IPS-NIHi7 (cell line): ENCODE data around the gene TK1.
"Not testable (repeated sequence)": the region's sequence is repeated elsewhere in the genome, so short reads cannot be mapped to it uniquely, and the experiment has no call there.

Experiments
- DNase-seq: peaks from one replicate; pipeline ENCODE4 v3.0.0; 2012; ENCODE audit warnings: mixed read lengths; ENCODE audit errors: extremely low spot score

Gene TK1

DNA sequence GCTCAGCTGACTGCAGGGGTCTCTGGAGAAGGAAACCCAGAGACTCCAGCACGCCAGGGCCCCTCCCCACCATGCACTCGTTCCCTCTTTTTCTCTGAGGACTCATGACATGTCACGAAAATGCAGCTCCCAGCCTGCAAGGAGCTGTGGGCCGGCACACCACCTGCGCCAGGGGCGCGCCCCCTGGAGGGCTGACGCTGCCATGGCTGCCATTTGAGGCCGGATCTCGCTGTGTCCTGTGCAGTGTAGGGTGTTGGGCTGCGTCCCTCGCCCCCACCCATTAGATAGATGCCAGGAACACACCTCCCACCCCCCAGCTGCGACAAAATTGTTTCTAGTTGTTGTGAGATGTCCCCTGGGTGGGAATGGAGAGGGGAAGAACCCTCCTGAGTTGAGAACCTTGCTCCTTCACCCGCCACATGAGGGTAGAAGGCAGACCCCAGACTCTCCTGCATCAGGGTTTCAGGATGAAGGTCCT lies 10.3 kb downstream of the TK1 start:
- peak; percentile 83 for DNase-seq

DNA sequence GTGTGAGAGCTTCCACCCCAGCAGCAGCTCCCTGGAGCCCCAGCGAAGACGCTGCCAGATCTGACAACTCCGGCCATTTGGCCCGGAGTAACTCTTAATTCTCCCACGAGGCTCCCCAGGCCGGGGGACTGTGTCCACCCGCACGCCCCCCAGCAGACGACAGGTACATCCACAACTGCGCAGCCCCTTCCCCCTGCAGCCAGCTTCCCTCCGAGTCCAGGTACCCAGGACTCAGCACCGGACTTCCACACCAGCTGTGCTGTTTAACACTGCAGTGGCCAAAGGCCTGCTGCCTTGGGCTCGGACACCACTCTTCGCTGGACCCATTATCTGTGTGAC lies 11.2 kb downstream of the TK1 start:
- no peak for DNase-seq

DNA sequence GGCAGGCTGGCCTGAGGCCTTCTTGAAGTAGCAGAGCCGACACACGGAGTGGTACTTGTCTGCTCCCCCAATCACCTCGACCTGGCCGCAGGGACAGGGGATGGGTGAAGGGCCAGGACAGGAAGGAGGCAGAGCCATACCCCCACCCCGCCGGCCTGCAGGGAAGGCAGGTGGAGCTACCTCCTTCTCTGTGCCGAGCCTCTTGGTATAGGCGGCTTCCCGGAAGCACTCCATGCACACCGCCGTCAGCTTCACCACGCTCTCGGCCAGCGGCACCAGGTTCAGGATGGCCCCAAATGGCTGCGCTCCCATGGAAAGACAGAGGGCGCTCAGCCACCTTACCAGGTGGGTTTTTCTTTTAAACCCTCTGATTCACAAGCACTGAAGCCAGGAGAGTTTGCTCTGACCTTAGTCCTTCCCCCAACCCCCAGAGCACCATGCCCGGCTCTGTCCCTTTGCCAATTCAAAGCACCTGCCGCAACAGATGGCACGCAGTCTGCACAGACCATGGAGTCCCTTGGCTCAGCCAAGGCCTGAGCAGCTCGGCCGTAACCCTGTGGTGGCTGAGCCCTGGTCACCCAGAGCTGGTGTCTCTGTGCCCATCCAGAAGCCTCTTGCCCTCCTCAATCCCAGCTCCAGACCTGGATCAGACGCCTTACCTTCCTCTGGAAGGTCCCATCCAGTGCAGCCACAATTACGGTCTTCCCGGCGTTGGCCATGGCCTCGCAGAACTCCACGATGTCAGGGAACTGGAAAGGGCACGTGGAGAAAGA lies 11.8 kb downstream of the TK1 start:
- peak; percentile 57 for DNase-seq

DNA sequence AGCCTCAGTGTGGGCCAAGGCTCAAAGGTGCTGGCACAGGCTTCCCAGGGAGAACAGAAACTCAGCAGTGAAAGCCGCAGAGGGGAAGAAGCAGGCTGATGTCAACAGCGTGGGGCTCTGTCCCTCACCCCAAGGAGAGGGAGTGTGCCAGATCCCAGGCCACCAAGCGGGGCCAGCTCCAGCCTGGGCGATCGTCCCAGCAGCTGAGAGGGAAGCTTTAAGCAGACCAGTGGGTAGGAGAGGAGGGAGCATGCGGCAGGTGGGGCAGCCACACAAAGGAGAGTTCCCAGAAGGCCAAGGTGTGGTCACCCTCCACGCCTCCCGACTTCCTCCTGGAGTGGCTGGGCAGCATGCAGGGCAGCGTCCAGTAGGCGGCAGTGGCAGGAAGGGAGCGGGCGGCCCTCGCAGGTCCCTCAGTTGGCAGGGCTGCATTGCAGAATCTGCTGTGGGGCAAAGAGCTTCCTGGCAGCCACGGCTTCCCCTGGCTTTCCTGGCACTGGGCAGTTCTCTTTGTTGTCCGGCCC lies 12.4 kb downstream of the TK1 start:
- no peak for DNase-seq

DNA sequence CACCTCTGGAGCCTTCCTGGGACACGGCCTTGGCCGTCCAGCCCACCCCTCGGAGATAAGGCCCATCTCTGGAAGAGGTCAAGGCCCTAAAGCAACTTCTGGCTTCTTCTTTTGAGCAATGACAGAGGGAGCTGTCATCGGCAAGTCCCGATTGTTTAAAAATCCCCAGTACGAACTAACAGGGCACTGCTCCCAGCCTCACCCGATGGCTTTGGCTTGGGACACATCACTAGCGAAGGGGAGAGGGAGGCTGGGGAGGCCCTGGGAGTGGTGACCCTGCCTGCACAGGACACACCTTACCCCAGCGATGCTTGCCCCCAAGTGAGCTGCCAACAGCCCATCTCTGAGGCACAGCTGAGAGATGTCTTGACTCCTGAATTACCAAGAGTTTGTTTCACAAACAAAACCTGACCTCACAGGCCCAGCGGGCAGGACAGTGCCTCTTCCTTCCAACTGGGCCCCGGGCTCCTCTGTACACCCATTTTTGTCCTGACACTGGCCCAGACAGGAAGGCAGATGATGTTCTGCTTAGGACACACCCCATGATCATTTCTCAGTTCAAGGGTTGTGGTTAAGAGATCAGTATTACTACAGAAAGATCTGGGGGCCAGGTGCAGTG lies 13.6 kb downstream of the TK1 start:
- no peak for DNase-seq

DNA sequence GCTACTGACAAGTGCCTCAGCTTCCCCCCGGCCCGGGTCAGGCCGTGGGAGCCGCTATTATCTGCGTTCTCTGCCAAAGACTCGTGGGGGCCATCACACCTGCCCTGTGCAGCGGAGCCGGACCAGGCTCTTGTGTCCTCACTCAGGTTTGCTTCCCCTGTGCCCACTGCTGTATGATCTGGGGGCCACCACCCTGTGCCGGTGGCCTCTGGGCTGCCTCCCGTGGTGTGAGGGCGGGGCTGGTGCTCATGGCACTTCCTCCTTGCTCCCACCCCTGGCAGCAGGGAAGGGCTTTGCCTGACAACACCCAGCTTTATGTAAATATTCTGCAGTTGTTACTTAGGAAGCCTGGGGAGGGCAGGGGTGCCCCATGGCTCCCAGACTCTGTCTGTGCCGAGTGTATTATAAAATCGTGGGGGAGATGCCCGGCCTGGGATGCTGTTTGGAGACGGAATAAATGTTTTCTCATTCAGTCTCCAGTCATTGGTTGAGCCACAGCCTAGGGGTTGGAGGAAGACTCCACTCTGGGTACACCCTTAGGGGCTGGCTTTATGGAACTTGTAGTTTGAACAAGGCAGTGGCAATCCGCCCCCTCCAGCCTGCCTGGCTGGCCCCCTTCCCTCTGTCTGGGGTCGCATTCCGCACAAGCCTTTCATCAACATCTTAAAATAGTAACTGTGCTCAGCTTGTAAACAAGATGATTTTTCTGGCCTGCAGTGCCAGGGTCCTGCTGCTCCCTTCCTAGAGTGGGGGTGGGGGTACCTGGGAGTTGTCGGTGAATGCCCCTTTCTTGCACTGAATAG lies 14.4 kb downstream of the TK1 start:
- DNase-seq, result no peak

DNA sequence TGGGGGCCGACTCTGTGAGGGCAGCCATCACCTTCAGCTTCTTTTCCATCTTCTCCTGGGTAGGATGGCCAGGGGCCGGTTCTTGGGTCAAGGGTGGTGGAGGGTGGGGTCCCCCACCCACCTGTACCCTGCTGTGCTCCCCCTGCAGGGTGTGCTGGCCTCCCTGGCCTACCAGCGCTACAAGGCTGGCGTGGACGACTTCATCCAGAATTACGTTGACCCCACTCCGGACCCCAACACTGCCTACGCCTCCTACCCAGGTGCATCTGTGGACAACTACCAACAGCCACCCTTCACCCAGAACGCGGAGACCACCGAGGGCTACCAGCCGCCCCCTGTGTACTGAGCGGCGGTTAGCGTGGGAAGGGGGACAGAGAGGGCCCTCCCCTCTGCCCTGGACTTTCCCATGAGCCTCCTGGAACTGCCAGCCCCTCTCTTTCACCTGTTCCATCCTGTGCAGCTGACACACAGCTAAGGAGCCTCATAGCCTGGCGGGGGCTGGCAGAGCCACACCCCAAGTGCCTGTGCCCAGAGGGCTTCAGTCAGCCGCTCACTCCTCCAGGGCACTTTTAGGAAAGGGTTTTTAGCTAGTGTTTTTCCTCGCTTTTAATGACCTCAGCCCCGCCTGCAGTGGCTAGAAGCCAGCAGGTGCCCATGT lies 15.1 kb downstream of the TK1 start:
- DNase-seq, result not testable (repeated sequence)

DNA sequence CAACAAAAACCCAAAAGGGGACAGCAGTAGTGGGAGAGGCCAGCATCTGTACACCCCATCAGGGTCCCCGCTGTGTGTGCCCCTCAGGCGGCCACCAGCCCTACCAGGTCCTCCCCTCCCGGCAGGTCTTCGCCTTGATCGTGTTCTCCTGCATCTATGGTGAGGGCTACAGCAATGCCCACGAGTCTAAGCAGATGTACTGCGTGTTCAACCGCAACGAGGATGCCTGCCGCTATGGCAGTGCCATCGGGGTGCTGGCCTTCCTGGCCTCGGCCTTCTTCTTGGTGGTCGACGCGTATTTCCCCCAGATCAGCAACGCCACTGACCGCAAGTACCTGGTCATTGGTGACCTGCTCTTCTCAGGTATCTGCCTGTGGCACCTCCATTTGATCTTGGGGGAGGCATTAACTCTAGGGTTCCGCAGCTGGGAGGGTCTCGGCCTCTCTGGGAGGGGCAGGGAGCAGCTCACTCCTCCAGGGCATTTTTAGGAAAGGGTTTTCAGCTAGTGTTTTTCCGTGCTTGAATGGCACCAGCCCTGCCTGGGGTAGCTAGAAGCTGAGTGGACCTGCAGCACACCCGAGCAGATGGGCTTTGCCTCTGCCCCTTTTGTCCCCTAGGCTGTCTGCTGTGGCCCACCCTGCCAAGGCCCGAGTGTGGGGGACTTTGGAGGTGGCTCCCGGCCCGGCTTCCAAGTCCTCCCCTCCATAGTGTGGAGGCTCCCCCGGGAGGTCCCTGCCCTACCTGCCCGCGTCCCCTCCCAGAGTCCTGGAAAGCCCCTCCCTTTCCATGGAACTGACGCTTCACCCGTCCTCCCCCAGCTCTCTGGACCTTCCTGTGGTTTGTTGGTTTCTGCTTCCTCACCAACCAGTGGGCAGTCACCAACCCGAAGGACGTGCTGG lies 15.9 kb downstream of the TK1 start:
- no peak for DNase-seq

DNA sequence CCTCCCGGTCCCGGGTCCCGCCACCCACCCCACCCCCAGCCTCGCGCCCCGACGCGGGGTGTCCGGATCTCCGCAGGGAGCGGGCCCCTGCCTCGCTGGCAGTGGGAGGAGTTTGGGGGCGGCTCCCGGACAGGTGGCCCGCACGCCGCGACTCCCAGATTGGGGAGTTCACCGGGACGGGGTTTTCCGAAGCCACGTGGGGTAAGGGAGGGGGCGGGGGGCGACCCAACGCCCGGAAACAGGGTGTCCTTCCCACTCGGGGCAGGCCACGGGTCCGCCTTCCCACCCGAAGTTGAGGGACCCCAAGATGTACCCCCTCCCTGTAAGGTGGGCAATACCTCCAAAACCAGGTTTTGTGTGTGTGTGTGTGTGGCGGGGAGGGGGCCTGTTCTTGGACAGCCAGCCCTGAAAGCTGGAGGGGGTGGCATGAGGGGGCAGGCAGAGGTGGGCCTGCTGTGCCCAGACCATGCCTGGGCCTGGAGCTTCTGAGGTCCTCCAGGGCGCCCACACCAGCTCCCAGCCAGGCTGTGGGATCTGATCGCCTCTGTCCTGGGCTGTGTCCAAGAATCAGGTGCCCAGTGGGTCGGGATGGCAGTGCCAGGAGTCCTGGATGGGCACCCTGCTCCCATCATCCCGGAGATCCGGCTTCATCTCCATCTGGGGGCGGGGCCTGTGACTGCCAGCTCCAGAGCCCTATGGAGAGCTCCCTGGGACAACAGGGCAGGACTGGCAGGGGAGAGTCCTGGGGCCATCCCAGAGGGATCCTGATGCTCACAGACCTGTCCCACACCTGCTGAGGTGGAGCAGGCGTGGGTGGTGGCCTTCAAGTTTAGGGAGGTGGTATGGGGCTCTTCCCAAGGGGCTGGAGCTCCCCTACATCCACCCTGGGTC lies 17.7 kb downstream of the TK1 start:
- peak; percentile 67 for DNase-seq

DNA sequence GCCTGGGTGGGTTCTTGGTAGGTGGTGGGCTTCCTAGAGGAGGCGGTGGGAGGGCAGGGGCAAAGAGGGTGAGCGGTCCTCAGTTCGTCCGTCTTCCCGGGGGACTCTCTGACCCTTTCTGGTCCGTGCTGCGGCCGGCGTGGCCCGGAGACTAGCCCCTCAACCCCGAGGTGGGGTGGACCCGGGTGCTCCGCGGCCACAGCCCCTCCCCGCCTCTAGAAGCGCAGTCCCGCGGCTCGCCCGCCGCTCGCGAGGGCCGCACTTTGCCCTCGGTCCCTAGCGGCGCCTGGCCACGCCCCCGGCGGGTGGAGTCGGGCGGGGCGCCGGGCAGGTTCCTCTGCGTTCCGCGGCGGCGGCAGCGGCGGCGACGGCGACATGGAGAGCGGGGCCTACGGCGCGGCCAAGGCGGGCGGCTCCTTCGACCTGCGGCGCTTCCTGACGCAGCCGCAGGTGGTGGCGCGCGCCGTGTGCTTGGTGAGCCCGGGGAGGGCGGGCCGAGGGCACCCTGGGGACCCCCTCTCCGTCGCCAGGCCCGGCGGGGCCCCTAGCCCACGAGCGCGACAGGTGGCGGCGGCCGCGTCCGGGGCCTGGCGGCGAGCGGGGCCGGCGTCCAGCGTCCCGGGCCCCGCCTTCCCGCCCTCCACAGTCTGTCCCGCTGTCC lies 18.5 kb downstream of the TK1 start, which contains the start of gene SYNGR2:
SYNGR2 (plus strand) TSS at position 340 of the 661 bp plus-strand sequence; CDS start at position 376, 36 bp downstream.
- DNase-seq, result peak; percentile 95

DNA sequence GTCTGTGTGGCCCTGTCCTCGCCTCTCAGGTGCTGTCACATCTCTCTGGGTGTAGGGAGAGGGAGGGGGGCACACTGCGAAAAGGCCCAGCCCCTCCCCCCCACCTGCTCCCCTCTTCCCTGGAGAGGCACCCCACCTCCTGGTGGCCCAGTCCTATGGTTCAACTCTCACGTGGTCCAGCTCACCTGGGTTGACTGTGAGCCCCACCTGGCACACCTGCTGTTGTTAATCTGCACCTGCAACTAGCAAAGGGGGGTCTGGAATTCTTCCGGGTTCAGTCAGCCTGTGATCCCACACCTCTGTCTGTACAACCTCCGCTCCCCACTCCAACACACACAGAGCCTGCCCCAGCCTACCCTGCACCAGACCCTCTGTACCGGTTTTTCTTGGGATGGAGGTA lies 20.4 kb downstream of the TK1 start:
- DNase-seq, result no peak

DNA sequence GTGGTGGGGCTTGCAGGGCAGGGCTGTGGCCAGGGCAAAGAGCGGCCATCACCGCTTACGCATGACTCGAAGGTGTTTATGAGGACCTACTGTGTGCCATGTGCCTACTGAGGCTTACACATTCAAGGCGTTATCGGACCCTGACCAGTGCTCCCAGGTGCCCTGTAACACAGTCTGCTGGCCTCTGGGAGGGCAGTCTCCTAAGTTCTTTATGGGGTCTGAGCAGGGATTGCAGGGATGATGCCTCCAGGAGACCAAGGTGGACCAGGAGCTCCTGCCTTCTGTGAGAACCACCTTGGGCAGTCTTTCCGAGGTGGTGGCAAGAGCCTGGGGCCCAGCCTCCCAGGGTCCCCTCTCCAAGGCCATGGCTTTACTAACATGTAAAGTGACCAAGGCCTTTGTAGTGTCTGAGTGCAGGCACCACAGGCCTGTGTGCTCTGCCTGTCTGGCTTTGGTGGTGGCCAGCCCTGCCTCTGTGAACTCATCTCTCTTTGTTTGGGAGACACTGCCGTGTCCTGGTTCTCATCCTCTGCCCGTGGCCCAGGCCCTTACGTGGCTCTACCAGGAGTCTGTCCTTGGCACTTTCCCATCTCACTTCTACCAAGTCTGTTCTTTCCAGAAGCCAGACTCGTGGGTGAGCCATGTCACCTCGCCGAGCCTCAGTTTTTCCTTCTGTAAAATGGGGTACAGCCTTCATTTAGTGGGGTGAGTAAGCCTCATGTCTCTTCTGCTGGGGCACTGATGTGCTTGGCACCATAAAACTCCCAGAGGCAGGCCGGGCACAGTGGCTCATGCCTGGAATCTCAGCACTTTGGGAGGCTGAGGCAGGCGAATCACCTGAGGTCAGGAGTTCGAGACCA lies 21.9 kb downstream of the TK1 start:
- no peak for DNase-seq

DNA sequence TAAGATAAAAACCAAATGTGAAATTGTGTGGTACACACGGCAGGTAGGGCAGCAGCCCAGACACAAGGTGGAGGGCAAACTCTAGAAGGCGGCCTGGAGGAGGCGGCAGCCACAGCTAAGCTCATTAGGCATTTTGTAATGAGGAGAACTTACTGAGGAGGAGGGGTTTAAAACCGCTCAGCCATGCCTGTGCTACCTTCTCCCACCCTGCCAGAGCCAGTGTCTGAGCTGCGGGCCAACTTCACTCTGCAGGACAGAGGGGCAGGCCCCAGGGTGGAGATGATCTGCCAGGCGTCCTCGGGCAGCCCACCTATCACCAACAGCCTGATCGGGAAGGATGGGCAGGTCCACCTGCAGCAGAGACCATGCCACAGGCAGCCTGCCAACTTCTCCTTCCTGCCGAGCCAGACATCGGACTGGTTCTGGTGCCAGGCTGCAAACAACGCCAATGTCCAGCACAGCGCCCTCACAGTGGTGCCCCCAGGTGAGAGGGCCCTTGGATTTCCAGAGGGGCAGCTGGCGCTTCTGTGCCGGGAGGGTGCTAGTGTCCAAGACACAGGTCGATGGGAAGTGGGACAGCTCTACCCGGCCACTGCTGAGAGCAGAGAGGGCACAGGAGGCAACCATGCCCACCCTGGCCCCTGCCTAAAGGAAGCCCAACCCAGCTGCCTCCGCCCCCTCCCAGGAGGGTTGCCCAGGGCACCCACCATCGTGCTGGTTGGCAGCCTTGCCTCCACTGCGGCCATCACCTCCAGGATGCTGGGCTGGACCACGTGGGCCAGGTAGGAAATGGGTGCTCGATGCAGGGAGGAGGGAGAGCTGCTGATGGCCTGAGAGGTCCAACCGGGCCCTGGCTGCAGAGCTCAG lies 22.7 kb downstream of the TK1 start:
- no peak for DNase-seq

DNA sequence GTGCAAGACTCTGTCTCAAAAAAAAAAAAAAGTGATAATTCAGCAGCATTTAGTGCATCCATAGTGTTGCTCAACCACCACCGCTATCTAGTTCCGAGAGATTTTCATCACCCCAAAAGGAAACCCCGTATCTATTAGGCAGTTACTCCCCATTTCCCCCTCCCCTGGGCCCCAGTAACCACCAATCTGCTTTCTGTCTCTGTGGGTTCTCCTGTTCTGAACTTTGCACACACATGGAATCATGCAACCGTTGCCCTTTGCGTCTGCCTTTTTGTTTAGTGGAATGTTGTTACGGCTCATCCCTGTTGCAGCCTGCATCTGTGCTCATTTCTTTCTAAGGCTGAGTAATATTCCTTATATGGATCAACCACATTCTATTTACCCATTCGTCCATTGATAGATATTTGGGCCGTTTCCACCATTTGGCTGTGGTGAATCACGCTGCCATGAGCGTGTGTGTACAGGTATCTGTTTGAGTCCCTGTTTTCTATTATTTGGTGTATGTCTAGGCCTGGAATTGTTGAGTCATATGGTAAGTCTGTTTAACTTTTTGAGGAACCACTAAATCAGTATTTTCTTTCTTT lies 27.2 kb downstream of the TK1 start:
- DNase-seq, result no peak

DNA sequence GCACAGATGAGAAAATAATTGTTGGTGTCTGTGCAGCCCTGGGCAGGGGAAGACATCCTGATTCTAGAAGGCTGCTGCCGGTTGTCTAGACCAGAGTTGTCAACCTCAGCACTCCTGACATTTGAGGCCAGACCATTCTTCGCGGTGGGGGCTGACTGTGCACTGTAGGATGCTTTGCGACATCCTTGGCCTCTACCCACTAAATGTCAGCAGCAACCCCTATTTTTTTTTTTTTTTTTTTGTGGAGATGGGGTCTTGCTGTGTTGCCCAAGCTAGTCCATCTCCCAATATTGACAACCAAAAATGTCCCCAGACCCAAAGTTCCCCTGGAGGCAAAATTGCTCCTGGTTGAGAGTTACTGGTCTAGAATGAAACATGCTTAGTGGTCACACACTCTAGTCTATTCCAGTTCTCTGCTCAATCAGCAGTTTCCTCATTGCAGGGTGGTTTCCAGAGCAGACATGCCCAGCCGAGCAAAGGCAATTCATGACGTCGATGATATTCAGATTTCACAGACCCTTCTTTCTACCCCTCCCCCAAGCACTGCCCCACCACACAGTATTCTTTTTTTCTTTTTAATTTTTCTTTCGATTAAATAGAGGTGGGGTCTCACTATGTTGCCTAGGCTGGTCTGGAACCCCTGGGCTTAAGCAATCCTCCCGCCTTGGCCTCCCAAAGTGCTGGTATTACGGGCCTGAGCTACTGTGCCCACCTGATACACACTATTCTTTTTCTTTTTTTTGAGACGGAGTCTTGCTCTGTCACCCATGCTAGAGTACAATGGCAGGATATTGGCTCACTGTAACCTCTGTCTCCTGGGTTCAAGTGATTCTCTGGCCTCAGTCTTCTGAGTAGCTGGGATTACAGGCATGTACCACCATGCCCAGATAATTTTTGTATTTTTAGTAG lies 31.7 kb downstream of the TK1 start:
- no peak for DNase-seq

DNA sequence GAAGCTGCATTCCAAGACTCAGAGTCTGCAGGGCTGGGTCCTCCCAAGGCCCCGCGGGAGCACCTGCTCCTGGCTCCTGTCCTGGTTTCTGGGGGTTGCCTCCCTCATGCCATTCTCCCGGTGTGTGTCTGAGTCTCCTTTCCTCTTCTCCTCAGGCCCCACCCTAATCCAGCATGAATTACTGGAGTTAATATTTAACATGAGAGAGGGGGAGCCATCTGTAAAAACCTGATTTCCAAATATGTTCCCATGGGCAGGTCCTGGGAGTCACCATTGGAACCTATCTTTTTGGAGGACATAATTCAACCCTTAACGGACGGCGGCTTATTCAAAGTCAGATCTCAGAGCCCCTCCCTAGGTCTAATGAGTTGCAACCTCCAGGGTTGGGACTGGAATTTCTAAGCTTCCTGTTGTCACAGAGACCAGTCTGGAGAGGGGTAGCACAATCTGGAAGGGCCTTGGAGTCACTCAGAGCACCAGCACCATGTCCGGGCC lies 35.3 kb downstream of the TK1 start:
- DNase-seq, result no peak
